Activated CD8-positive, alpha-beta memory T cell treated with anti-CD3 and anti-CD28 coated beads, Interleukin-2, amount 10 ng/mL, durations not matched to agents 7 days and 5 days (primary cell): ENCODE measurements around the gene INIP. TPM values are rescaled to one million over a fixed set of nuclear protein-coding genes. Genes with fewer than 3 reads are reported as not detected.
"Not testable (repeated sequence)": the region's sequence is repeated elsewhere in the genome, so short reads cannot be mapped to it uniquely, and the experiment has no call there.

Experiments used
- ATAC-seq: fragments of 150-1000 bp; cut with Tn5 transposase; one replicate; pipeline ENCODE4 v1.10.0; 2021; ENCODE audit warnings: moderate library complexity
- CTCF ChIA-PET: fragments of 350-600 bp; sonication (Branson Sonifier 250); formaldehyde crosslinking; loops from one replicate; lab custom pipeline; 2021; ENCODE audit warnings: antibody characterized with exemption; lab: Charles Lee
- DNase-seq: peaks from one replicate; pipeline ENCODE4 v3.0.0-alpha.2; 2020
- H3K27ac Mint-ChIP-seq: one replicate; pipeline ENCODE4 v1.8.0; 2021; ENCODE audit warnings: mild to moderate bottlenecking, mixed read lengths
- H3K27me3 Mint-ChIP-seq: one replicate; pipeline ENCODE4 v1.8.0; 2021; ENCODE audit warnings: mixed read lengths
- H3K36me3 Mint-ChIP-seq: one replicate; pipeline ENCODE4 v1.8.0; 2021; ENCODE audit warnings: mild to moderate bottlenecking, mixed read lengths
- H3K4me1 Mint-ChIP-seq: one replicate; pipeline ENCODE4 v1.8.0; 2021; ENCODE audit warnings: mixed read lengths
- H3K4me3 Mint-ChIP-seq: one replicate; pipeline ENCODE4 v1.8.0; 2021; ENCODE audit warnings: mild to moderate bottlenecking, moderate library complexity, mixed read lengths
- H3K9me3 Mint-ChIP-seq: one replicate; pipeline ENCODE4 v1.8.0; 2022; ENCODE audit warnings: low read depth, mixed read lengths
- total RNA-seq, 2 experiments: library from RNA; stranded (reverse); gene quantifications; one replicate each; pipeline ENCODE4 v1.2.3, GENCODE V29; 2021

INIP gene
- total RNA-seq, 2 experiments from 2014 or later = 25.8 to 36.8 TPM

DNA sequence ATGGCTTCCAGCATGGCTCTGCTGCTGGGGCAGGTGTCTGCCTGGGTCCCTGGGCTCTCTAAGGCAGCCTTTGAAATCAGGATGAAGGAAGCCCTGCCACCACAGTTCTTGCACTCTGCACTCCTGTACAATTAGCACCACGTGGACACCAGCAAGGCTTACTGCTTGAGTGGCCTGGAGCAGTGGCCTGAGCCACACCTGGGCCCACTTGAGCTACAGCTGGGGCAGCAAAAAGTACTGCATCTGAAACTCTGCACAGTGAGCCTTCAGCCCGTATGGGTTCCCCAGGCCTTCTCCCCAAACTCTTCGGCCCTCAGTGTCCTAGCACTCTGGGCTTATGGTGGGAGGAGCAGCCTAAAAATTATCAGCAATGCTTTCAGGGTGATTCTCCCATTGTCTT, 8.0 kb upstream of the INIP start:
- Mint-ChIP-seq H3K9me3 (no peaks in the 10 kb centered on the region), H3K36me3 (no peaks in the 10 kb centered on the region), H3K27me3 (no peaks in the 10 kb centered on the region), H3K4me1 (no peaks in the 10 kb centered on the region), H3K4me3 (no peak overlapping the region), H3K27ac (no peak overlapping the region)
- CTCF ChIA-PET = no interaction called here
- DNase-seq (no peak), ATAC-seq (no peak)

DNA sequence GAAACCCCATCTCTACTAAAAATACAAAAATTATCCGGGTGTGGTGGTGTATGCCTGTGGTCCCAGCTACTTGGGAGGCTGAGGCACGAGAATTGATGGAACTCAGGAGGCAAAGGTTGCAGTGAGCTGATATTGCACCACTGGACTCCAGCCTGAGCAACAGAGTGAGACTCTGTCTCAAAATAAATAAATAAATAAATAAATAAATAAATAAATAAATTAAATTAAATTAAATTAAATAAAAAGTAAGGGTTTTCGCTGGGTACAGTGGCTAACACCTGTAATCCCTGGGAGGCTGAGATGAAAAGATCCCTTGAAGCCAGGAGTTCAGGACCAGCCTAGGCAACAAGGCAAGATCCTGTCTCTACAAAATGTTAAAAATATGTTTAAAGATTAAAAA, 4.8 kb upstream of the INIP start:
- H3K27ac Mint-ChIP-seq, H3K36me3 Mint-ChIP-seq, ATAC-seq, DNase-seq, H3K4me3 Mint-ChIP-seq, H3K27me3 Mint-ChIP-seq, H3K9me3 Mint-ChIP-seq: not testable (repeated sequence)
- H3K4me1 Mint-ChIP-seq = peaks cover 15% of the 10 kb centered on the region
- CTCF ChIA-PET = interaction anchor here (1.3 kb wide), 1 partner anchor 70 kb away, joined by 3 read pairs; no protein-coding TSS in a partner anchor

DNA sequence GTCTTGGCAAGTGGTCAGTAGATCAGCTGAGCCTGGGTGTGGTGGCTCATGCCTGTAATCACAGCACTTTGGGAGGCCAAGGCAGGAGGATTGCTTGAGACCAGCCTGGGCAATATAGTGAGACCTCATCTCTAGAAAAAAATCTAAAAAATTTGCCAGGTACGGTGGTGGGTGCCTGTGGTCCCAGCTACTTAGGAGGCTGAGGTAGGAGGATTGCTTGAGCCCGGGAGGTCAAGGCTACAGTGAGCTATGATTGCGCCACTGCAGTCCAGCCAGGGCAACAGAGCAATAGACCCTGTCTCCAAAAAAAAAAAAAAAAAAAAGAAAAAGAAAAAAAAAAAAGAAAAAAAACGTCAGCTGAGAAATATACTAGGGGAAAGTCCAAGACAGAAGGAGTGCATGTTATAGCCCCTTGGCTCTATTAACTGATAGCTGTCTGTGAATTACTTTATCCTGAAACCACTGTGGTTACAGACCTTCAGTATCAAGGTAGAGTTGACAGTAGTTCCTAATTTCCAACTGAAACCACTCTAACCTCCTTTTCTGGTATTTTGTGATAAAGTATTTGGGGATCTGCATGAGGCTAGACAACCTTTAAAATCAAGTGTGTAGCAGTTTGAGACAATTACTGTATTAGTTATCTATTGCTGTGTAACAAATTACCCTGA, 2.3 kb upstream of the INIP start:
- Mint-ChIP-seq H3K9me3 (no peaks in the 10 kb centered on the region), H3K4me1 (peaks cover 29% of the 10 kb centered on the region), H3K27ac (no peak overlapping the region), H3K4me3 (no peak overlapping the region), H3K27me3 (no peaks in the 10 kb centered on the region), H3K36me3 (no peaks in the 10 kb centered on the region)
- CTCF ChIA-PET = interaction anchor here (0.6 to 4.7 kb wide), 6 partner anchors 9 to 1714 kb away, joined by 3 to 29 read pairs (median 8); partner anchors contain the start of genes HSDL2 and SNX30
- no peak for DNase-seq
- ATAC-seq = no peak

DNA sequence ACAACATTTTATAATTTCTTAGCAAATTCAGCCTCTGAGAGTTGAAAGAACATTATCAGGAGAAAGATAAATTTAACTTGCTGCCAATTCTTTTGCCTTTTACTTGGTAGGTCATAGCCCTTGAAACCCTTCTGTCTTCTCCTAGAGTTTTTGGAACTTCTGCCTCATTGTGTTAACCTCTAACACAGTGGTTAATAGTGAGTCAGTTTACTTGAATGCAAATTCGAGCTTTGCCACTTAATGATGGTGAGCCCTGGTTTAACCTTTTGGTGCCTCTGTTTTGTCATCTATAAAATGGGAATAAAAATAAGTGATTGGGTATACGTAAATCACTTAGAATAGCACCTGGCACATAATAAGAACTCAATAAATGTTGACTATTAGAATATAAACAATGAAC, 1.8 kb upstream of the INIP start:
- peaks cover 33% of the 10 kb centered on the region for H3K4me1 Mint-ChIP-seq
- no peaks in the 10 kb centered on the region for H3K36me3 Mint-ChIP-seq
- H3K4me3 Mint-ChIP-seq = no peak overlapping the region
- no peak for ATAC-seq
- H3K27ac Mint-ChIP-seq = no peak overlapping the region
- H3K27me3 Mint-ChIP-seq = no peaks in the 10 kb centered on the region
- CTCF ChIA-PET = interaction anchor here (1.1 to 4.7 kb wide), 5 partner anchors 9 to 340 kb away, joined by 3 to 29 read pairs (median 11); partner anchors contain the start of genes HSDL2 and SNX30
- H3K9me3 Mint-ChIP-seq = no peaks in the 10 kb centered on the region
- DNase-seq = no peak

DNA sequence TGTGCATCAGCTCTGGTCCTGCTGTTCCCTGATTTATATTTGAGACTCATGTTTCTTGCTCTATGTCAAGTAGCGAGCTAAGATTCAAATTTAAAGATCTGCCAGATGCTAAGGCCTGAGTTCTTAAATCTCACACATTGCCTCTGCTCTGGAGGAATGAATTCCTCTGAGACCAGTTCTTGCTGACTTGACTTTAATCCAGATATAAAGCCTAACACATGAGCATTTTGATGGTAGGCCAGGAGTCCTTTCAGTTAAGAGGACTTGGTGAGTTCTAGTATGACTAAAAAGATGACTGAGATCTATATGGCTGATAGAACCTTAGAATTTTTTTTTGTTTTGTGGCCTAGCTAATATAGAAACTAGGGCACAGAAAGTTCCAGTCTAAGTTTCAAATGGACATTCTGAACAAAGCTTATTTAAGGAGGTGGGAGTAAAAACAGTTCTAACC, 1.3 kb upstream of the INIP start:
- DNase-seq (no peak), ATAC-seq (no peak)
- Mint-ChIP-seq H3K27me3 (no peaks in the 10 kb centered on the region), H3K9me3 (no peaks in the 10 kb centered on the region), H3K36me3 (peaks cover 2% of the 10 kb centered on the region), H3K27ac (no peak overlapping the region), H3K4me1 (peaks cover 35% of the 10 kb centered on the region), H3K4me3 (no peak overlapping the region)
- CTCF ChIA-PET = interaction anchor here (1.1 to 4.7 kb wide), 6 partner anchors 10 to 340 kb away, joined by 3 to 29 read pairs (median 7); partner anchors contain the start of genes HSDL2 and SNX30

DNA sequence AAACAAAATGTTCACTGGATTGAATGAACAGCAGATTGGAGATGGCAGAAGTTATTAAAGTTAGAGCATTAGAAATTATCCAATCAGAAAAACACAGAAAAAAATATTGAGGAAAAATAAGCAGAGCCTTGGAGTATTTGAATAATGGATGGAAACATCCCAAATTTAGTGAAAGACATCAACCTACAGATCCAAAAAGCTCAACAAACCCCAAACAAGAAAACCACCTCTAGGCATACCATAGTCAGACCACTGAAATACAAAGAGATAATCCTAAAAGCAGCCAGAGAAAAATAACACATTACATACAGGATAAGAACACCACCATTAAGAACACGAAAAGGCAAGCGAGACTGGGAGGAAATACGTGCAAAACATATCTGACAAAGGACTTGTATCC, 5.2 kb downstream of the INIP start:
- H3K4me3 Mint-ChIP-seq = no peak overlapping the region
- DNase-seq (no peak), ATAC-seq (no peak)
- CTCF ChIA-PET = no interaction called here
- H3K27me3 Mint-ChIP-seq = no peaks in the 10 kb centered on the region
- no peaks in the 10 kb centered on the region for H3K9me3 Mint-ChIP-seq
- H3K4me1 Mint-ChIP-seq = peaks cover 30% of the 10 kb centered on the region
- no peak overlapping the region for H3K27ac Mint-ChIP-seq
- H3K36me3 Mint-ChIP-seq = peaks cover 28% of the 10 kb centered on the region

DNA sequence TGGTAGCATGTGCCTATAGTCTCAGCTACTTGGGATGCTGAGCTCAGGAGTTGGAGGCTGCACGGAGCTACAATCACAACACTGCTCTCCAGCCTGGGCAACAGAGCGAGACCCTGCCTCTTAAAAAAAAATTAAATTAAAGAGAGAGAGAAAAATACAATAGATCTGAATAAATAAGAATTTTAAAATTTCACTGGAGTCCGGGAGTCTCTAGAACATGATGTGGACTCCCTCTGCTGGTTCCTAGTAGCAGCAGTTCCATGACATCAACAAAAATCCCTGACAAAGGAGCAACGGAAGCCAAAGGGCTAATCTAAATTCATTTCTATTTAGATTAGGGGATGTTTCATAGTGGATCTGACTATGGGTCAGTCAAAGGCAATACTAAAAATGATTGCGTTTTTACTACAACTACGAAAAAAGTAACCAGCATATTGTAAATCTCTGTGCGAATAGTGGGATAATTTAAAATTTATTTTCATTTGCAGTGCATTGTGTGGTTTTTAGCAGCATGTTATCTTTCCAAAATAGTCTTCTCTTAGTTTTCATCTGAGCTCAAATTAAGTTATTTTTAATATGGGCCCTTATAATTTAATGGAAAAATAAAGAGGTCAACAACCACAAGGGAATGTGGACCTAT, 6.7 kb downstream of the INIP start:
- H3K27me3 Mint-ChIP-seq = no peaks in the 10 kb centered on the region
- peaks cover 20% of the 10 kb centered on the region for H3K4me1 Mint-ChIP-seq
- H3K9me3 Mint-ChIP-seq = no peaks in the 10 kb centered on the region
- H3K4me3 Mint-ChIP-seq = no peak overlapping the region
- no peak for ATAC-seq
- DNase-seq = no peak
- no peak overlapping the region for H3K27ac Mint-ChIP-seq
- CTCF ChIA-PET = no interaction called here
- H3K36me3 Mint-ChIP-seq = peaks cover 30% of the 10 kb centered on the region

DNA sequence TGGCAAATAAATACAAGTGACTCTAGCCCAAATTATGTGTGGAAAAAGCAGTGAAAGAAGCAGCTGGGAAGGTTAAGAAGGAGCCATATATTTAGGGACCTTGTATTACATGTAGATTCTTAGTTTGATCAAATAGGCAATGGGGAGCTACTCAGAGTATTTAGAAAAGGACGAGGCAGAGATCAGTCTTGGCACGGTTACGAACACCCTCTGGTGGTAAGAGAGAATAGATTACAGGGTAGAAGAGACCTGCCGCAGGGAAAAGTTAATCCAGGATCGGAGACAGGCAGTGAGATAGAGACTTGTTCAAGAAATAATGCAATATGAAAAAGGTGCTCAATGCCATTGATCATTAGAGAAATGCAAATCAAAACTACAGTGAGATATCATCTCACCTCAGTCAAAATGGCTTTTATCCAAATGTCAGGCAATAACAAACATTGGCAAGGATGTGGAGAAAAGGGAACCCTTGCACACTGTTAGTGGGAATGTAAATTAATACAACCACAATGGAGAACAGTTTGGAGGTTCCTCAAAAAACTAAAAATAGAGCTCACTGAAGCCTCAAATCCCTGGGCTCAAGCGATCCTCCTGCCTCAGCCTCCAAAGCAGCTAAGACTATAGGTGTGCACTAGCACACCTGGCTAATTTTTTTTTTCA, 12.0 kb downstream of the INIP start:
- H3K27ac Mint-ChIP-seq = no peak overlapping the region
- no peak overlapping the region for H3K4me3 Mint-ChIP-seq
- no peak for DNase-seq
- no peaks in the 10 kb centered on the region for H3K27me3 Mint-ChIP-seq
- H3K36me3 Mint-ChIP-seq = peaks cover 15% of the 10 kb centered on the region
- no peaks in the 10 kb centered on the region for H3K9me3 Mint-ChIP-seq
- CTCF ChIA-PET = interaction anchor here (0.6 to 1.8 kb wide), 2 partner anchors 12 to 551 kb away, joined by 3 to 4 read pairs; partner anchors contain the start of gene INIP
- no peaks in the 10 kb centered on the region for H3K4me1 Mint-ChIP-seq
- ATAC-seq = no peak

DNA sequence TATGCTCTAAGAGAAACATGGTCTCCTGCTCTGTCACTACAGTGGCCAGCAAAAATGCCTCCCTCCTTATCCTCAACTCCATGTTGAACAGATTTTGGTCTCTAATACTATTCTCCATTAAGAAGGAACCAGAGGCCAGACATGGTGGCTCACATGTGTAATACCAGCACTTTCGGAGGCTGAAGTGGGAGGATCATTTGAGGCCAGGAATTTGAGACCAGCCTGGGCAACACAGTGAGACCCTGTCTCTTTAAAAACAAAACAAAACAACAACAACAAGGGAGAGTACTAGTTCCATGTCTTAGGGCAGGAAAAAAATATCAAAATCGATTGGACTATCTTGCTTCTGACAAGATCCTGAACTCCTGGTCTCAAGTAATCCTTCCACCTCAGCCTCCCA, 14.6 kb downstream of the INIP start:
- Mint-ChIP-seq H3K36me3 (peaks cover 25% of the 10 kb centered on the region), H3K4me1 (peaks cover 17% of the 10 kb centered on the region), H3K4me3 (no peak overlapping the region), H3K27ac (no peak overlapping the region), H3K9me3 (no peaks in the 10 kb centered on the region), H3K27me3 (no peaks in the 10 kb centered on the region)
- no peak for DNase-seq
- ATAC-seq = no peak
- CTCF ChIA-PET = no interaction called here

DNA sequence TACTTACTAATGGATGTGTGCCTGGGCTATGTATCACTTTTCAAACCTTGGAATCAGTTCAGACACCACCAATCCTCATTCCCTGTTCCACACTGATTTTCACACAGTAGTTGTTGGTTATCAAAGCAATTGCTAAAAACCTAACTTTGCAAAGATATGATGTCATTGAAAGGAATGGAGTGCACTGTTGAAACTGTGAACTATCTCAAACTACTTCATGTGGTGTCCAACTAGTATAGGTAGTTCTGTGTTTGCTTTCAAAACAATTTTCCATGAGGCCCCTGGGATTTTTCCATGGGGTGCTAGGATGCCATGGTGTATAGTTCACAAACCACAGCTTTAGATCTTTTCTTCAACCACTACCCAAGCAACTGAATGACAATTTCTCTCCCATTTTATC, 17.8 kb downstream of the INIP start:
- Mint-ChIP-seq H3K4me3 (no peak overlapping the region), H3K9me3 (no peaks in the 10 kb centered on the region), H3K27me3 (no peaks in the 10 kb centered on the region), H3K36me3 (peaks cover 31% of the 10 kb centered on the region), H3K4me1 (peaks cover 18% of the 10 kb centered on the region), H3K27ac (no peak overlapping the region)
- no peak for DNase-seq
- no peak for ATAC-seq
- CTCF ChIA-PET = interaction anchor here (1.5 kb wide), 1 partner anchor 18 kb away, joined by 3 read pairs; the partner anchor contains the start of gene INIP

DNA sequence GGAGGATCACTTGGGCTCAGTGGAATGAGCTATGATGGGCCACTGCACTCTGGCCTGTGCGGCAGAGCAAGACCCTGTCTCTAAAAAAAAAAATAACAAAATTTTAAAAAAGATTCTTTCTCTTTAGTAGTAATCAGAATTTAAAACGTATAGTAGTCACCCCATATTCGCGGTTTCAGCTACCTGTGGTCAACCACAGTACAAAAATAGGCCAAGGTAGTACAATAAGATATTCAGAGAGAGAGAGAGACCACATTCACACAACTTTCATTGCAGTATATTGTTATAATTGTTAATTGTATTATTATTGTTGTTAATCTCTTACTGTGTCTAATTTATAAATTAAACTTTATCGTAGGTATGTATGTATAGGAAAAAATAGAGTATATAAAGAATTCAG, 18.7 kb downstream of the INIP start:
- H3K4me3 Mint-ChIP-seq = no peak overlapping the region
- no peaks in the 10 kb centered on the region for H3K9me3 Mint-ChIP-seq
- peak; percentile 58 for ATAC-seq
- H3K27ac Mint-ChIP-seq = no peak overlapping the region
- peaks cover 31% of the 10 kb centered on the region for H3K36me3 Mint-ChIP-seq
- no peaks in the 10 kb centered on the region for H3K27me3 Mint-ChIP-seq
- CTCF ChIA-PET = no interaction called here
- peaks cover 18% of the 10 kb centered on the region for H3K4me1 Mint-ChIP-seq
- peak; percentile 67 for DNase-seq

DNA sequence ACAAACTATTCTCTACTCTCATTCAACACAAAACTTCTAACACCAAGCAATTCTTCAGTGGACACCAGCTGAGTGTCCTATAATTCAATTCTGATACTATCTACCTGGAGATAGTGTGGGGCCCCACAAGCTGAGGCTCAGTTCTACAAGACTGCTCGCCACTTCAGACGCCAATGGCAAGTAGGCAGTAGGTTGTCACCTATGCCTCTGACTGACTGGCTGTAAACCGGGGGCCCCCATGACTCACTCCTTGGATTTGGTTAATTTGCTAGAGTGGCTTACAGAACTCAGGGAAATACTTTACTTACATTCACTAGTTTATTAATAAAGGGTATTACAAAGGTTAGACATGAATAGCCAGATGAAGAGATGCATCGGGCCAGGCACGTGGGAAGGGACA, 21.5 kb downstream of the INIP start:
- Mint-ChIP-seq H3K9me3 (no peaks in the 10 kb centered on the region), H3K4me3 (no peak overlapping the region), H3K27ac (no peak overlapping the region), H3K4me1 (peaks cover 19% of the 10 kb centered on the region), H3K36me3 (peaks cover 42% of the 10 kb centered on the region), H3K27me3 (no peaks in the 10 kb centered on the region)
- DNase-seq (no peak), ATAC-seq (no peak)
- CTCF ChIA-PET = interaction anchor here (1.3 kb wide), 1 partner anchor 11 kb away, joined by 3 read pairs; no protein-coding TSS in a partner anchor

DNA sequence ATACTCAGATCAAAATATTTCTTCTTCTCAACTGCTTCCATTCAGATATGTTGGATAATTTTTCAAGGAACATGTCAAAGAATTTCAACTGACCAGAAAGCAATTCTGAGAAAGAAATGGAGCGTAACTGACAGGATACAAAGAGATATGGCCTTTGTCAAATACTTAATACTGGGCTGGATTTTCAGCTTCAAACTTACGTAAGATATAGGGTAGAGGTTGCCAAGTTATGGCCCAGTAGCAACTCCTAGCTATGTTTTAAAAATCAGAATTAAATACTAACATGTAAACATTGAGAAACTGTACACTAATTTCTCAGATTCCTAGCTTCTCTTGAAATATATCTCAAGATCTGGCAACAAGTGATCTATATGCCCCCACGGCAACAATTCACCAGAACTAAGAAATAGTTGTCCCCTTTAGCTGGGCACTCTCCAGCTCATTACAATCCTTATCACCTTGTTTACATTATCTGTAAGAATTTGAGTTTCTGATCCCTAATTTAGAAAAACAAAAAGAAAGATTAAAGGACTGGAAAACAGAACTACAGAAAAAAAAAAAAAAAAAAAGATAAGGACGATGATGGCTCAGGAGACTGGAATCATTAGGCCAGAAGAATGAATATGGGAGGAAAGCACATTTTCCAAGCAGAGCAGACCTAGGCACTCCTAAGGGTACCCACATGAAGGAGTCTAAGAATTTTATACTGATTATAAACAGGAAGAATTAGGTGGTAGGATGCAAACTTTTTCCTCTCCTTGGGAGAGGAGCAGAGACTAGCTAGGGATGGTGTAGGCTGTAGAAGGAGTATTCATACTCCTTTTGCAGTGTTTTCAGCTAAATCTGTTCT, 23.0 kb downstream of the INIP start:
- DNase-seq (no peak), ATAC-seq (no peak)
- CTCF ChIA-PET = no interaction called here
- Mint-ChIP-seq H3K4me1 (peaks cover 18% of the 10 kb centered on the region), H3K27ac (no peak overlapping the region), H3K9me3 (no peaks in the 10 kb centered on the region), H3K27me3 (no peaks in the 10 kb centered on the region), H3K36me3 (peaks cover 38% of the 10 kb centered on the region), H3K4me3 (no peak overlapping the region)
